ENCODE data around the gene CSTPP1.
A peak's percentile ranks its signal among the peaks of the same experiment; 100 is the strongest.

Gene CSTPP1

DNA sequence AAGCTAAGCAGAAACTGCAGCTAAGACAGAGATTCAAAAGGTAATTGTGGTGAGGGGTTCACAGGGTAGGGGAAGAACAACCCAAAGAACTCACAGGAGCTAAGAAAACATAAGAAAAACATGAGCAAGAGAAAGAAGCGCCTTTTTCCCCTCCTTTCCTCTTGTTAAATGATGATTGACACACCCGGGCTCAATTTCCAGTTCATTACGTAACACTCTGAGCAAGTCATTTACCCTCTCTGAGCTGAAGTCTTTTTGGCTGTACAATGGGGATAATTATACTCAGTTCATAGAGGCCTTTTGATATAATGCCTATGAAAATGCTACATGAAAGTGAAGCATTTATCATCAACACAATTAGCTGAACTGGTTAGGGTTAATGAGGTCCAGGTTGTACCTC lies 35.4 kb upstream of the CSTPP1 start:
- Mint-ChIP-seq H3K9me3 (no peaks in the 10 kb centered on the region), H3K27ac (no peak overlapping the region), H3K4me3 (no peak overlapping the region), H3K27me3 (no peaks in the 10 kb centered on the region), H3K4me1 (no peaks in the 10 kb centered on the region)
- no peak for DNase-seq
- ATAC-seq, result no peak

DNA sequence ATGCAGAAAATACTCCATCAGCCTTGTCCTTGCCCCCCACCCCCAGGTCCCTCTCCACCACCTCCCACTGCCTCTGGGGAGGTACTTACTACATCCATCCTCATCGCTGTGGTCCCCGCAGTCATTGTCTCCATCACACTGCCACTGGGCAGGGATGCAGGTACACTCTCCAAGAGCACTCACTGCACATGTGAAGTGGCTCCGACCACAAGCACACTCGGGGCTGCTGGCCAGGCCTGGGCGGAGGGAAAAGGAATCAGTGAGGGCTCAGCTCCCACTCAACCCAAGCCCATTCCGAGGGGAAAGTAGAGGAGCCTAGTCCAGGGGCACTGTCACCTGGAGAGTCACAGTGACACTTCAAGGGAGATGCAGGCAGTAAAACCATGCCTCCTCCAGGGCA lies 33.9 kb upstream of the CSTPP1 start:
- no peak overlapping the region for H3K27ac Mint-ChIP-seq
- no peak overlapping the region for H3K4me3 Mint-ChIP-seq
- ATAC-seq, result no peak
- peaks cover 5% of the 10 kb centered on the region for H3K4me1 Mint-ChIP-seq
- H3K27me3 Mint-ChIP-seq, result no peaks in the 10 kb centered on the region
- DNase-seq, result no peak
- no peaks in the 10 kb centered on the region for H3K9me3 Mint-ChIP-seq

- no peaks in the 10 kb centered on the region for H3K9me3 Mint-ChIP-seq
- no peak for DNase-seq
- ATAC-seq, result no peak
Measured at GRCh38 chr11:46903846-46904245, 32.7 kb upstream of the CSTPP1 start.

DNA sequence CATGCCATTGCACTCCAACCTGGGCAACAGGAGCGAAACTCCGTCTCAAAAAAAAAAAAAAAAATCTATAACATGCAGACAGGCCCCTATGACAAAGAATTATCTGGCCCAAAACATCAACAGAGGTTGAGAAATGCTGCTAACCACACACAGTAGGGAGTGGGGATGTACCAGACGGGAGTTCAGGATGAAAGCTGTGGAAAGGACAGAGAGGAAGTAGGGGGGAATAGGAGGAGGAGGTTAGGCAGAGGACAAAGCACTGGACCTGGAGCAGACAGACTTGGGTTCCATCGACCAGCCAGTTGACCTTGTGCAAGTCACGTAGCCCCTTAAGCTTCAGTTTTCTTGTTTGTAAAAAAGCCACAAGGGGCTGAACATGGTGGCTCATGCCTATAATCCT lies 30.8 kb upstream of the CSTPP1 start:
- no peak overlapping the region for H3K4me3 Mint-ChIP-seq
- peaks cover 3% of the 10 kb centered on the region for H3K27me3 Mint-ChIP-seq
- peaks cover 5% of the 10 kb centered on the region for H3K4me1 Mint-ChIP-seq
- no peaks in the 10 kb centered on the region for H3K9me3 Mint-ChIP-seq
- no peak overlapping the region for H3K27ac Mint-ChIP-seq
- DNase-seq, result no peak
- no peak for ATAC-seq

More at GRCh38 chr11:46903846-46904245, 32.7 kb upstream of the CSTPP1 start:
- Mint-ChIP-seq H3K27ac (no peak overlapping the region), H3K4me1 (peaks cover 5% of the 10 kb centered on the region), H3K4me3 (no peak overlapping the region), H3K27me3 (no peaks in the 10 kb centered on the region)

- Mint-ChIP-seq H3K27ac (no peak overlapping the region), H3K27me3 (peaks cover 10% of the 10 kb centered on the region), H3K9me3 (no peaks in the 10 kb centered on the region), H3K4me3 (no peak overlapping the region), H3K4me1 (peaks cover 5% of the 10 kb centered on the region)
- ATAC-seq, result no peak
- DNase-seq, result no peak
Measured at GRCh38 chr11:46906609-46907041, 29.9 kb upstream of the CSTPP1 start.

DNA sequence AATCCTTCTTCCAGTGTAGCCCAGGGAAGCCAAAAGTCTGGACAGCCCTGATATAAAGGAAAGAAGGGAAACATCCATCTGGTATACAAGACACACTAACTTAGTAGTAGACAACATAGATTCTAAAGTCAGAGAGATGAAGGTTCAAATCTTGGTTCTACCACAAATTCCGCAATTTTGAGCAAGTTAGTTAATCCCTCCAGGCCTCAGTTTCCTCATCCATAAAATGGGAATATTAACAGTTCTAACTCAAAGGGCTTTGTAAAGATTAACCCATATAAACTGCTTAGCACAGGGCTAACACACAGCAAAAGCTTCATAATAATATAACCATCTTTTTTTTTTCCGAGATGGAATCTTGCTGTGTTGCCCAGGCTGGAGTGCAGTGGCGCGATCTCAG lies 29.0 kb upstream of the CSTPP1 start:
- no peak overlapping the region for H3K27ac Mint-ChIP-seq
- ATAC-seq, result no peak
- no peak overlapping the region for H3K4me3 Mint-ChIP-seq
- peaks cover 7% of the 10 kb centered on the region for H3K4me1 Mint-ChIP-seq
- DNase-seq, result no peak
- H3K9me3 Mint-ChIP-seq, result no peaks in the 10 kb centered on the region
- peaks cover 19% of the 10 kb centered on the region for H3K27me3 Mint-ChIP-seq

- H3K27me3 Mint-ChIP-seq, result peaks cover 69% of the 10 kb centered on the region
- no peak overlapping the region for H3K4me3 Mint-ChIP-seq
- H3K9me3 Mint-ChIP-seq, result no peaks in the 10 kb centered on the region
- peaks cover 23% of the 10 kb centered on the region for H3K4me1 Mint-ChIP-seq
- no peak for DNase-seq
- no peak overlapping the region for H3K27ac Mint-ChIP-seq
- ATAC-seq, result no peak
Measured at GRCh38 chr11:46912526-46913150, 23.9 kb upstream of the CSTPP1 start.

DNA sequence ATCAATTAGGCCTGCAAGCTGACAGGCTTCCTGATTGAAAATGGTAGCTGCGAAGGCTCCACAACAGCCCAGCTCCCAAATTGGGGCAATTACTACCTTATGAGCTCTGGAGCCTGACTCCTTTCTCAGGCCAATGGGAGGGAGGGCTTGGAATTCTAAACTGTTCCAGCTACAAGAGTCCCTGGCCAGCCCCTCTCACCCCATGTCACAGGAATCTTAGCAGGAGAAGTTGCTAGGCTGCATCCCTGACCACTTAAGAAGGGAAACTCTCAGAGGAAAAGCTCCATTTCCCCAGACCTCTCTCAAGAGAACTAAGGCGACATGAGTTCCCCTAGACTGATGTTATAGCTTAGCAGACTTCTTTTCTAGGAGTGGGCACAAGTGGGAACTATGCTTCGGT lies 23.1 kb upstream of the CSTPP1 start:
- no peaks in the 10 kb centered on the region for H3K9me3 Mint-ChIP-seq
- ATAC-seq, result no peak
- H3K4me3 Mint-ChIP-seq, result no peak overlapping the region
- DNase-seq, result no peak
- no peak overlapping the region for H3K27ac Mint-ChIP-seq
- H3K4me1 Mint-ChIP-seq, result peaks cover 26% of the 10 kb centered on the region
- H3K27me3 Mint-ChIP-seq, result peaks cover 73% of the 10 kb centered on the region

GRCh38 chr11:46914363-46914762 lies 22.2 kb upstream of the CSTPP1 start:
- Mint-ChIP-seq H3K4me3 (no peak overlapping the region), H3K9me3 (no peaks in the 10 kb centered on the region), H3K27me3 (peaks cover 82% of the 10 kb centered on the region), H3K4me1 (peaks cover 35% of the 10 kb centered on the region), H3K27ac (no peak overlapping the region)
- no peak for DNase-seq
- no peak for ATAC-seq

GRCh38 chr11:46914910-46915309 lies 21.7 kb upstream of the CSTPP1 start:
- Mint-ChIP-seq H3K27me3 (peaks cover 87% of the 10 kb centered on the region), H3K4me1 (peaks cover 40% of the 10 kb centered on the region), H3K27ac (no peak overlapping the region), H3K4me3 (no peak overlapping the region), H3K9me3 (no peaks in the 10 kb centered on the region)
- no peak for ATAC-seq
- no peak for DNase-seq

DNA sequence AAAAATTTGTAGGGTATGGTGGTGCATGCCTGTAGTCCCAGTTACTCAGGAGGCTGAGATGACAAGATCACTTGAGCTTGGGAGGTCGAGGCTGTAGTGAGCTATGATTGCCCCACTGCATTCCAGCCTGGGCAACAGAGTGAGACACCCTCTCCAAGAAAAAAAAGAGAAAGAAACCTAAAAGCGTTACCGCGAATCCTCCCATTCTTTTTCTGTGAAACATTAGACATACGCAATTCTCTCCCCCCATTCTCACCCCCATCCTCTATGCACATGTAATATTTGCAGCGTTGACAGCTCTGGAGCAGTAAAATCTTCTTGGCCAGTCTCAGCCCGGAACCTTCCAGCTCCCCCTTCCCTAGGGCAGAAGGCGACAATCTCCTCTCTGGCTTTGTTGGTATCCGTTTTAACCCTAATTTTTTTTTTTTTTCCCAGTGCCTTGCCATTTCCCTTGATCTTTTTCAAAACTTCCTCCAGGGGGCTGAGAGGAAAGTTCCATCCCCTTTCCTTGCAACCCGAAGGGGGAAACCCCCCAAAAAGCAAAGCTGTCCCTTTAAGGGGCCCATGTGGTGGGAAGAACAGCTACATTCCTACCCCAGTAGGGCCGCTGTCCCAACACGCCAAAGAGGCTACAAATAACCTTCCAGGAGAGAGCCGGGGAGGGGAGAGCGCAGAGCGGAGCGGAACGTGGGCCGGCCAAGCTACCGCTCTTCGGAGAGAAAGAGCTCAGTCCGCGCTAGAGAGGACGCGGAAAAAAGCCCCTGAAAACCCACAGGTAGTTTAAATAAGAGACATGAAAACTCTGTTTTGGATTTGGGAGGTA lies 20.1 kb upstream of the CSTPP1 start:
- ATAC-seq, result peak; percentile 57
- Mint-ChIP-seq H3K27me3 (peaks cover 82% of the 10 kb centered on the region), H3K4me3 (peak overlapping the region; percentile 73 to 84), H3K9me3 (no peaks in the 10 kb centered on the region), H3K27ac (peak overlapping the region in 1 of 2 donors; percentile 44), H3K4me1 (peaks cover 43% of the 10 kb centered on the region)
- peak in 1 of 2 donors; percentile 26 for DNase-seq

GRCh38 chr11:46917109-46917761 lies 19.3 kb upstream of the CSTPP1 start:
- H3K27me3 Mint-ChIP-seq, result peaks cover 78% of the 10 kb centered on the region

GRCh38 chr11:46917762-46918082 lies 18.8 kb upstream of the CSTPP1 start:
- ATAC-seq, result no peak
- H3K4me3 Mint-ChIP-seq, result peak overlapping the region; percentile 73 to 84
- peaks cover 73% of the 10 kb centered on the region for H3K27me3 Mint-ChIP-seq
- peak overlapping the region in 1 of 2 donors; percentile 25 for H3K27ac Mint-ChIP-seq
- no peak for DNase-seq
- peaks cover 40% of the 10 kb centered on the region for H3K4me1 Mint-ChIP-seq
- H3K9me3 Mint-ChIP-seq, result no peaks in the 10 kb centered on the region

More at GRCh38 chr11:46917109-46917761, 19.3 kb upstream of the CSTPP1 start:
- Mint-ChIP-seq H3K4me1 (peaks cover 43% of the 10 kb centered on the region), H3K9me3 (no peaks in the 10 kb centered on the region), H3K27ac (peak overlapping the region in 1 of 2 donors; percentile 34), H3K4me3 (peak overlapping the region; percentile 73 to 84)
- peak; percentile 14 for ATAC-seq
- no peak for DNase-seq

DNA sequence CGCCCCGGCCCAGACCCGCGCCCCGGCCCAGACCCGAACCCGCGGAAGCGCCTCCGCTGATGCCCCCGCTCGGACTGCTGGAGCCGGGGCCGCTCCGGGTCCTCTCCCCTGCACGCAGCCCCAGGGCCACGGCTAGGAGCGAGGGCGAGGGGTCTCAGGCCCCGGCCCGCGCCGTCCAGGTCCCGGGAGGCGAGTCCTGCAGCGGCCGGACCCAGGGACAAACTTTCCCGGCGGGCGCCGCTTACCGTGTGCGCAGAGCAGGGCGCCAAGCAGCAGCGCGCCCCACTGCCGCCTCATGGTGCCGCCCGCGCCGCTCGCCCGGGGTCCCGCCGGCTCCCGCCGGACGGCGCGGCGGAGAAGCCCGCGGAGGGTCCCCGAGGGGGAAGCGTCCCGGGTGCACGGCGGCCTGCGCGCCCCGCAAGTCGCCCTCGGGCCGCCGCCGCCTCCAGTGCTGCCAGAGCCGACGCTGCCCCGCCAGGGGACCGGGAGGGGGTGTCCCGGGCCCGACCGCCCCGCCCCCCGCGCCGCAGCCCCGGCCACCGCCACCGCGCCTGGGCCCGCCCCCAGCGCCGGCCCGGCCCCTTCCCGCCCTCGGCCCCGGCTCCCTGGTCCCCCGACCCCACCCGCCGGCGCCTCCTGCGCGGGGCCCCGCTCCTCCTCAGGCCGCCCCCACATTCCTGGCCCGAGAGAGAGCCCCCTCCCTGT lies 18.3 kb upstream of the CSTPP1 start, which contains the start of gene LRP4:
Gene LRP4, minus strand, starts transcription at position 468 of the 705 bp plus-strand sequence. Its CDS starts 171 bp downstream, at position 297.
- ATAC-seq (peak; percentile 78), DNase-seq (peak; percentile 31 to 43)
- Mint-ChIP-seq H3K4me3 (peak within 1 kb of the TSS; percentile 87 to 89), H3K4me1 (peaks cover 38% of the 10 kb centered on the region), H3K9me3 (no peaks in the 10 kb centered on the region), H3K27ac (peak within 1 kb of the TSS in 1 of 2 donors; percentile 25), H3K27me3 (peaks cover 68% of the 10 kb centered on the region)

GRCh38 chr11:46918788-46919513 lies 17.6 kb upstream of the CSTPP1 start:
- Mint-ChIP-seq H3K27me3 (peaks cover 60% of the 10 kb centered on the region), H3K9me3 (no peaks in the 10 kb centered on the region), H3K27ac (no peak overlapping the region)

More at GRCh38 chr11:46918788-46919513, 17.6 kb upstream of the CSTPP1 start:
- H3K4me3 Mint-ChIP-seq, result peak overlapping the region; percentile 87 to 89
- DNase-seq, result no peak
- H3K4me1 Mint-ChIP-seq, result peaks cover 38% of the 10 kb centered on the region
- ATAC-seq, result no peak

All from stimulated activated naive CD8-positive, alpha-beta T cell treated with anti-CD3 and anti-CD28 coated beads, Interleukin-15, amount 100 ng/mL, for 72 hours (primary cell).